Stimulated activated CD4-positive, alpha-beta T cell treated with anti-CD3 and anti-CD28 coated beads, Interleukin-12 subunit alpha, Interleukin-12 subunit beta, amount 100 ng/mL, for 4 hours (primary cell): ENCODE data around the gene PLA2G2F.

ENCODE experiments used
- DNase-seq: peaks from one replicate; pipeline ENCODE4 v3.0.0-alpha.2; 2020

Gene PLA2G2F

GRCh38 chr1:20192871-20193411 is 53.8 kb downstream of the PLA2G2F start:
- no peak for DNase-seq

GRCh38 chr1:20194224-20194623 is 55.1 kb downstream of the PLA2G2F start:
- no peak for DNase-seq

GRCh38 chr1:20194757-20195461 is 55.8 kb downstream of the PLA2G2F start:
- DNase-seq: peak; percentile 75

GRCh38 chr1:20195462-20195780 is 56.3 kb downstream of the PLA2G2F start:
- DNase-seq: no peak

GRCh38 chr1:20197329-20197791 is 58.2 kb downstream of the PLA2G2F start:
- no peak for DNase-seq

- DNase-seq: no peak
Observed at GRCh38 chr1:20198296-20198695, 59.2 kb downstream of the PLA2G2F start.

- no peak for DNase-seq
Observed at GRCh38 chr1:20198918-20199317, 59.8 kb downstream of the PLA2G2F start.

- DNase-seq: no peak
Observed at GRCh38 chr1:20199403-20199802, 60.3 kb downstream of the PLA2G2F start.

- DNase-seq: no peak
Observed at GRCh38 chr1:20199840-20200239, 60.7 kb downstream of the PLA2G2F start.
